Measurements from ENCODE around the gene MINK1. TPM values are rescaled to one million over a fixed set of nuclear protein-coding genes. Genes with fewer than 3 reads are reported as not detected.
"Not testable (repeated sequence)": the region's sequence is repeated elsewhere in the genome, so short reads cannot be mapped to it uniquely, and the experiment has no call there.

MINK1 gene
- total RNA-seq, 1 donor, result 21.0 TPM

- DNase-seq (ENCODE audit: low read depth in 2 of 3, low spot score in 2 of 3), result peak in 1 of 3 donors; percentile 43
These were observed 22.3 kb upstream of the MINK1 start for GRCh38 chr17:4810696-4811290.

GRCh38 chr17:4811471-4811870 is 21.7 kb upstream of the MINK1 start:
- DNase-seq (ENCODE audit: low read depth in 2 of 3, low spot score in 2 of 3), result no peak

- DNase-seq (ENCODE audit: low read depth in 2 of 3, low spot score in 2 of 3), result no peak
These were observed 20.4 kb upstream of the MINK1 start for GRCh38 chr17:4812690-4813089.

- DNase-seq (ENCODE audit: low read depth in 2 of 3, low spot score in 2 of 3), result no peak
These were observed 18.0 kb upstream of the MINK1 start for GRCh38 chr17:4815043-4815675.

GRCh38 chr17:4816826-4817225 is 16.3 kb upstream of the MINK1 start:
- DNase-seq (ENCODE audit: low read depth in 2 of 3, low spot score in 2 of 3), result no peak

GRCh38 chr17:4818276-4818675 is 14.9 kb upstream of the MINK1 start:
- DNase-seq (ENCODE audit: low read depth in 2 of 3, low spot score in 2 of 3), result no peak

- DNase-seq (ENCODE audit: low read depth in 2 of 3, low spot score in 2 of 3), result no peak
These were observed 10.3 kb upstream of the MINK1 start for GRCh38 chr17:4822835-4823234.

GRCh38 chr17:4823373-4824089 is 9.6 kb upstream of the MINK1 start:
- DNase-seq (ENCODE audit: low read depth in 2 of 3, low spot score in 2 of 3), result no peak

GRCh38 chr17:4827399-4827798 is 5.7 kb upstream of the MINK1 start:
- no peak for DNase-seq (ENCODE audit: low read depth in 2 of 3, low spot score in 2 of 3)

GRCh38 chr17:4832829-4833177 is 337 bp upstream of the MINK1 start:
- not testable (repeated sequence) for DNase-seq (ENCODE audit: low read depth in 2 of 3, low spot score in 2 of 3)

- no peak for DNase-seq (ENCODE audit: low read depth in 2 of 3, low spot score in 2 of 3)
These were observed 971 bp downstream of the MINK1 start for GRCh38 chr17:4833941-4834680.

GRCh38 chr17:4834681-4835020 is 1.5 kb downstream of the MINK1 start:
- DNase-seq (ENCODE audit: low read depth in 2 of 3, low spot score in 2 of 3), result no peak

- DNase-seq (ENCODE audit: low read depth in 2 of 3, low spot score in 2 of 3), result no peak
These were observed 3.1 kb downstream of the MINK1 start for GRCh38 chr17:4836221-4836620.

GRCh38 chr17:4837471-4838308 is 4.5 kb downstream of the MINK1 start:
- no peak for DNase-seq (ENCODE audit: low read depth in 2 of 3, low spot score in 2 of 3)

- DNase-seq (ENCODE audit: low read depth in 2 of 3, low spot score in 2 of 3), result peak in 1 of 3 donors; percentile 28
These were observed 5.2 kb downstream of the MINK1 start for GRCh38 chr17:4838309-4838785.

GRCh38 chr17:4839221-4839620 is 6.1 kb downstream of the MINK1 start:
- DNase-seq (ENCODE audit: low read depth in 2 of 3, low spot score in 2 of 3), result no peak

GRCh38 chr17:4839965-4840892 is 7.1 kb downstream of the MINK1 start:
- DNase-seq (ENCODE audit: low read depth in 2 of 3, low spot score in 2 of 3), result no peak

- DNase-seq (ENCODE audit: low read depth in 2 of 3, low spot score in 2 of 3), result no peak
These were observed 7.7 kb downstream of the MINK1 start for GRCh38 chr17:4840893-4841242.

GRCh38 chr17:4842376-4842775 is 9.2 kb downstream of the MINK1 start:
- DNase-seq (ENCODE audit: low read depth in 2 of 3, low spot score in 2 of 3), result no peak
